OCI-LY3 (cell line): ENCODE results near the gene BCO2.

Experiments used
- H2AFZ ChIP-seq: fragments of 200-600, 300-600 bp; shearing (Covaris generic); 2 replicates; pipeline ENCODE4 v1.6.0; 2014; ENCODE audit warnings: antibody characterized with exemption, low read depth, low read length
- H3K27ac ChIP-seq: fragments of 200-600, 300-600 bp; sonication (generic); 2 replicates; pipeline ENCODE4 v1.5.1; 2014; ENCODE audit warnings: mild to moderate bottlenecking, low read length, moderate library complexity, mixed read lengths
- H3K27me3 ChIP-seq: fragments of 200-600, 300-600 bp; sonication (generic); 2 replicates; pipeline ENCODE4 v1.6.1; 2014; ENCODE audit warnings: low read depth, low read length, mixed read lengths
- H3K36me3 ChIP-seq: fragments of 200-600, 300-600 bp; sonication (generic); replicated peaks from 2 replicates; pipeline ENCODE3; 2014; ENCODE audit warnings: low read depth, low read length, mixed read lengths
- H3K4me1 ChIP-seq: fragments of 300-600, 200-600 bp; sonication (generic); 2 replicates; pipeline ENCODE4 v1.6.1; 2014; ENCODE audit warnings: low read length, mixed read lengths
- H3K4me2 ChIP-seq: fragments of 200-600, 300-600 bp; sonication (generic); 2 replicates; pipeline ENCODE4 v1.6.1; 2014; ENCODE audit warnings: low read length, mixed read lengths
- H3K4me3 ChIP-seq: fragments of 300-600, 200-600 bp; sonication (generic); 2 replicates; pipeline ENCODE4 v1.5.1; 2014; ENCODE audit warnings: antibody characterized with exemption, mild to moderate bottlenecking, low read length, moderate library complexity
- H3K79me2 ChIP-seq: fragments of 300-600, 200-600 bp; shearing (Covaris generic); 2 replicates; pipeline ENCODE4 v1.6.1; 2014; ENCODE audit warnings: mild to moderate bottlenecking, low read length, mixed read lengths
- H3K9ac ChIP-seq: fragments of 300-600, 200-600 bp; shearing (Covaris generic); 2 replicates; pipeline ENCODE4 v1.6.0; 2014; ENCODE audit warnings: mild to moderate bottlenecking, low read length, moderate library complexity
- H3K9me3 ChIP-seq: fragments of 200-600, 300-600 bp; shearing (Covaris generic); 2 replicates; pipeline ENCODE4 v1.6.1; 2014; ENCODE audit warnings: low read length, mixed read lengths; ENCODE audit not compliant: insufficient read depth
- H4K20me1 ChIP-seq: fragments of 200-600, 300-600 bp; sonication (generic); 2 replicates; pipeline ENCODE4 v1.6.1; 2016; ENCODE audit warnings: low read length, mixed read lengths; ENCODE audit not compliant: insufficient read depth
- CTCF ChIP-seq: fragments of 200-600, 300-600 bp; sonication (generic); IDR thresholded peaks from 2 replicates; pipeline ENCODE4 v1.5.1; 2014; ENCODE audit warnings: antibody characterized with exemption, low read length, low read depth
- EZH2phosphoT487 ChIP-seq: fragments of 200-600 bp; shearing (Covaris generic); IDR thresholded peaks from 2 replicates; pipeline ENCODE4 v1.6.1; 2018; ENCODE audit warnings: antibody characterized with exemption, mixed run types, low read depth

BCO2 gene

GRCh38 chr11:112177589-112177988 lies 2.3 kb downstream of the BCO2 start:
- TF ChIP-seq EZH2phosphoT487 (no peak), CTCF (no peak)
- Histone ChIP-seq H3K9ac (no peak overlapping the region), H3K27me3 (peaks cover 50% of the 10 kb centered on the region), H3K79me2 (no peaks in the 10 kb centered on the region), H2AFZ (no peak overlapping the region), H3K4me2 (no peak overlapping the region), H3K4me1 (peaks cover 35% of the 10 kb centered on the region), H3K27ac (no peak overlapping the region), H4K20me1 (no peaks in the 10 kb centered on the region), H3K36me3 (no peaks in the 10 kb centered on the region), H3K9me3 (no peaks in the 10 kb centered on the region), H3K4me3 (no peak overlapping the region)

- no peaks in the 10 kb centered on the region for H3K79me2 ChIP-seq
- no peak overlapping the region for H3K27ac ChIP-seq
- H3K9ac ChIP-seq = no peak overlapping the region
- peaks cover 32% of the 10 kb centered on the region for H3K4me1 ChIP-seq
- TF ChIP-seq CTCF (no peak), EZH2phosphoT487 (no peak)
- H3K4me2 ChIP-seq = no peak overlapping the region
- H3K27me3 ChIP-seq = peaks cover 46% of the 10 kb centered on the region
- H4K20me1 ChIP-seq = no peaks in the 10 kb centered on the region
- H3K9me3 ChIP-seq = no peaks in the 10 kb centered on the region
- H3K36me3 ChIP-seq = no peaks in the 10 kb centered on the region
- H3K4me3 ChIP-seq = no peak overlapping the region
- no peak overlapping the region for H2AFZ ChIP-seq
Measured at GRCh38 chr11:112178428-112178827, 3.1 kb downstream of the BCO2 start.

- H3K9me3 ChIP-seq = no peaks in the 10 kb centered on the region
- no peak overlapping the region for H2AFZ ChIP-seq
- H3K27me3 ChIP-seq = peaks cover 43% of the 10 kb centered on the region
- no peaks in the 10 kb centered on the region for H3K36me3 ChIP-seq
- no peak overlapping the region for H3K9ac ChIP-seq
- TF ChIP-seq CTCF (no peak), EZH2phosphoT487 (no peak)
- no peak overlapping the region for H3K4me3 ChIP-seq
- H3K27ac ChIP-seq = no peak overlapping the region
- no peaks in the 10 kb centered on the region for H3K79me2 ChIP-seq
- H4K20me1 ChIP-seq = no peaks in the 10 kb centered on the region
- H3K4me2 ChIP-seq = peak overlapping the region; percentile 13; the same call in 1 of the 2 replicates
- peaks cover 32% of the 10 kb centered on the region for H3K4me1 ChIP-seq
Measured at GRCh38 chr11:112178936-112179335, 3.6 kb downstream of the BCO2 start.

- Histone ChIP-seq H3K4me1 (peaks cover 32% of the 10 kb centered on the region), H3K79me2 (no peaks in the 10 kb centered on the region), H3K27ac (no peak overlapping the region), H3K9ac (no peak overlapping the region), H3K4me3 (no peak overlapping the region), H2AFZ (no peak overlapping the region), H3K36me3 (no peaks in the 10 kb centered on the region), H3K27me3 (peaks cover 41% of the 10 kb centered on the region), H3K4me2 (peak overlapping the region; percentile 13), H4K20me1 (no peaks in the 10 kb centered on the region), H3K9me3 (no peaks in the 10 kb centered on the region)
- TF ChIP-seq CTCF (no peak), EZH2phosphoT487 (no peak)
Measured at GRCh38 chr11:112179601-112180000, 4.3 kb downstream of the BCO2 start.
